ENCODE measurements around the gene AGAP3.
A peak's percentile ranks its signal among the peaks of the same experiment; 100 is the strongest.

Gene AGAP3

DNA sequence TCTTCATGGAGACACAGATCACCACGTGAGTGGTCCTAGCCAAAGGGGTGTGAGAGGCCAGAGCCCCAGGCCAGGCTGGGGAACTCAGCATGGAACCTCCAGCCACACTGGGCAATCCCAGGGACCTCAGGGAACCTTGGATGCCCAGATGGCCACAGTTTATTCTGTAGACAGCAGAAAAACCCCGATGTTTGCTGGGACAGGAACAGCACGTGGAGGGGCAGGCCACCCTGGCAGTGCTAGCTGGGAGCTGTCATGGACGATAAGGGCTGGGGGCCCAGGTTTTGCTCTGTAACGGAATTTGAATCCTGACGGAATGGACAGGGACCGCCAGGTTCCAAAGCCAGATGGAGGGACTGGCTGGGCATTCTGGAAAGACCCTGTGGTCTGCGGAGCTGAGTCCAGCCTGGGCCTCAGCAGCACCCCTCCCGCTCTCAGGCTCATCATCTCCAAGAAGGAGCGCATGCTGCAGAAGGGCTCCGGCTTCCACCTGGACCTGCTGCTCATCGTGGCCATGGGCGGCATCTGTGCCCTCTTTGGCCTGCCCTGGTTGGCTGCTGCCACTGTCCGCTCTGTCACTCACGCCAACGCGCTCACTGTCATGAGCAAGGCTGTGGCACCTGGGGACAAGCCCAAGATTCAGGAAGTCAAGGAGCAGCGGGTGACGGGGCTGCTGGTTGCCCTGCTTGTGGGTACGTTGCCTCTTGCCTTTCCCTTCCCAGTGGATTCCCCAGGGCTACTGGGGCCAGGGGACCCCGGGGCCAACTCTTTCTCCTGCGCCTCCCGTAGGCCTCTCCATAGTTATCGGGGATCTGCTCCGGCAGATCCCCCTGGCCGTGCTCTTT, 11.2 kb upstream of the AGAP3 start:
- no peak for DNase-seq (ENCODE audit: low spot score)

DNA sequence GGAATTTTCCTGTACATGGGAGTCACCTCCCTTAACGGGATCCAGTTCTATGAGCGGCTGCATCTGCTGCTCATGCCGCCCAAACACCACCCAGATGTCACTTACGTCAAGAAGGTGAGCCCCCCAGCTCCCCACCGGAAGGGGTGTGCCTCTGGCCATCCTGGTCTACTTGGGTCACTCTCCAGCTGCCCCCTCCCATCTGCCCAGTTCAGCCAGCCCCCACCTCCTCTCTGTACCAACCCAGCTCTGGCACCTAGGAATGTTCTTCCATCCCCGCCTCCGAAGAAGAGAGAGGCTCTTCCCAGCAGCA, 10.7 kb upstream of the AGAP3 start:
- DNase-seq (ENCODE audit: low spot score), result no peak

DNA sequence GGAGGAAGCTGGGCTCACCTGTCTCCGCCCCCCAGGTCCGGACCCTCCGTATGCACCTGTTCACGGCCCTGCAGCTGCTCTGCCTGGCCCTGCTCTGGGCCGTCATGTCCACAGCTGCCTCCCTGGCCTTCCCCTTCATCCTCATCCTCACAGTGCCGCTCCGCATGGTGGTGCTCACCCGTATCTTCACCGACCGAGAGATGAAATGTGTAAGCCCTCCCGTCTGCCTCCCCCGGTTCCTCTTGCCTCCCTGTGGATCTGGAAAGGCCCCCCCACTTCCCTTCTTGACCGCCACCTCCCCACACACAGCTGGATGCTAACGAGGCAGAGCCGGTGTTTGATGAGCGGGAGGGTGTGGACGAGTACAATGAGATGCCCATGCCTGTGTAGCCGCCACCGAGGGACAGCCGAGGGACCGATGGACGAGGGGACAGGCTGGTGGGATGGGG, 10.3 kb upstream of the AGAP3 start:
- DNase-seq (ENCODE audit: low spot score), result no peak

DNA sequence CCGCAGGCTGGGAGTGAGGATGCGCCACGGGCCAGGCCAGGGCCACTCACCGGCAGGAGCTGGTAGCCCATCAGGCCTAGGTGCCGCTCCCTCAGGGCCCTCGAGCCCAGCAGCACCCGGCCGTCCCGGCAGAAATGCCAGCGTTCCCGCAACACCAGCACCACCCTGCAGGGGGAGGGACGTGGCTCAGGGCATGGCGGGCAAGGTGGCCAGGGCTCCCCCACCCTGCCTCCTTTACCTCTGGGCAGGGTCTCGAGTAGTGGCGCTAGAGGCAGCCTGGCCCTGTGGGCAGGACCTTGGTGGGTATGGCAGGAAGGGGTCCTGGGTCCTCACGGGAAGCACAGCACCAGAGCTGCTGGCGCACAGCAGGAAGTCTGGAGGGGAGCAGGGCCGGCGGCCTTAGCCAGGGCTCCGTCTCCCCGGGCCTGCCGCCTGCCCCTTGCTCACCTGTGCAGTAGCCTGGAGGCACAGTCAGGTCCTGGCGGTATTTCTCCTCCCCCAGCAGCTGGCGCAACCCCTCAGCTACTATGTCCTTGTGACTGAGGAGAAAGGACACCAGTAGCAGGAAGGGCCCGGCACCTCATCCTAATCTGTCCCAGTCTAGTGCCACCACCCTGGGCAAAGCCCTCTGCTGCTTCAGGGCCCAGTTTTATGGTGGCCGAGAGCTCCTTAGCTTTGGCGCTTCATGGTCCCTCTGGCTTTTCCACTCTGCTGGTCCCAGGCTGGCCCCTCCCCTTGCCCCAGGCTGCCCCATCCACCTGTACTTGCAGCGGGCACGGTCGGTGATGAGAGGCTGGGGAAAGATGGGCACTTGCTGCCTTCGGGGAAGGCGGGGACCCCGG, 9.2 kb upstream of the AGAP3 start:
- DNase-seq (ENCODE audit: low spot score), result peak; percentile 46

DNA sequence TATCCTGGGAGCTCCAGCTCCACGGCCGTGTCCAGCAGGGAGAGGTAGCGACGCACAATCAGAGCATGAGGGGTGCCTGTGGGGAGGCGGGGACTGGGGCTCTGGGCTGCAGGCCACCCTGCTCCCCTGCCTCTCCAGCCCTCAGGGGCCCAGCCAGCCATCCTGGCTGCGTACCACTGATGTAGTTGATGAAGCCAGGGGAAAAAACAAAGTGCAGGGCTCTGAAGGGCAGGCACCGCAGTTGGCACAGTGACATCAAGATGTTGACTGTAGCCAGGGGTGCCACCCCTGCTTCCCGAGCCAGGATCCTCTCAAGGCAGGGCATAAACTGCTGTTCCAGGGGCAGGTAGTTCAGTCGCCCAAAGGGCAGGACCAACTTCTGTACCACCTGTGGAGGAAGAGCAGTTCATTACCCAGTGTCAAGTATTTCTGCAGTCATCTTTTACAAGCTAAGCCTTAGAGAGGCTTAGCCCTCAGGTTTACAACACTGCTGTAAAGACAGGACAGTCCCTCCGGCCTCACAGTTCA, 8.5 kb upstream of the AGAP3 start:
- DNase-seq (ENCODE audit: low spot score), result no peak

DNA sequence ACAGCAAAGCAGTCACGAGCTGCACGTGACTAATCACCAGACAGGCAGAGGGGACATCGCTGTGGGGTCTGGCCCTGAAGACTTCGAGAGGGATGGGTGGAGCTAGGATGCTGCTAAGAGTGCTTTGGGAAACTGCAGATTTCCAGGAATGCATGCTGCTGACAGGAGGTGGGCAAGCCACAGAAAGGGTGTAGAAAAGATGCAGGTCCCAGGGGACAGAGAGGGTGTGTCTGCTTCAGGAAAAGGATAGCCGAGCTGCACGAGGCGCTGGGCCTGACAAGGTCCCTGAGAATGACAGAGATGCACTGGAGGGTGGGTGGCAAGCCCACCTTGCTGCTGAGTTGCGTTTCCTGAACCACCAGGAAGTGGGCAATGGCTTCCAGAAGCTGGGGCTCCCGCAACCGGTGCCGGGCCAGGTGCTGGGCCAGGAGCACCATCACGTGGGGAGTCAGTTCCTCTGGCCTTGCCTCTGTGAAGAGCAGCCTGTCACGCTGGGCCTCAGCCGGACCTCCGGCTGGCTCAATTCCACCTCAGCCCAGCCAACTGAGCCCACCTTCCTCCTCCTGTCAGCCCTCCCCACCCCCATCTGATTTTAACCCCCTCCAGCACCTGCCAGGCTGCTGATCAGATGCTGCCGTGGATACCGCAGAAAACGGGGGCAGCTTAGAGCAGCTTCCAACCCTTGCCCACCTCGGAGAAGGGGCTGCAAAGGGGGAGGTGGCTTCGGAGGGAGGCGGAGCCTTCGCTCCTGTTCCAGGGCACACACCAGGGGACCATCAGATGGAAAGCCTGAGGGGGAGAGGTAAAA, 7.8 kb upstream of the AGAP3 start:
- peak; percentile 30 for DNase-seq (ENCODE audit: low spot score)

DNA sequence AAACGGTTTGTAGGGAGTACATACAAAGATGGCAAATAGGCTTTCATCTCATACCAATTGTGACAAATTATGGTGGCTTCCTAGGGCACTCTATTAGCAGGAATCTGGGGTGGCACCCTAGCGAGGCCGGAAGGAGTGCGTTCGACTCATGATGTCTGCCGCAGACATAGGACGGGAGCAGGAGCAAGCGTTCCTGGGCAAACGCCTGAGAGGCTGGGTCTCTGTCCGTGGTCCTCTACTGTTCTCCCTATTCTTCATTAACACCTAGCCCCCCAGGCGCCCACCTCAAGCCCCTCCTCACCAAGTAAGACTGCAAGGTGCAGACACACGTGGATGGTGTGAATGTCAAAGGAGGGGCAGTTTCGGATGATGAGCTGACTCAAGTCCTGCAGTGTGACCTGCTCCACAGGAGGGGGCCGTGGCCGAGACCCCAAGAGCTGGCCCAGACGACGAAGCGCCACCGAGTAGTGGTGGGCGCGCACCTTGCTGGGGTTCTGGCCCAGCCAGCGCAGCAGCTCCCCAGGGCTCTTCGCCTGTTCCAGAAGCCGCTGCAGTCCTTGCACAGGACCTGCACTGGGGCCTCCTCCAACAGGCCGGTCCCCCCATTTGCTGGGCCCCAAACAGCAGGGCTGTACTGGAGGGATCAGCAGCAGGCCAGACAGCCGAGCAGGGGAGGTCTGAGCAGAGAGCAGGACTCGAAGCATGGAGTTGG, 6.9 kb upstream of the AGAP3 start:
- DNase-seq (ENCODE audit: low spot score), result no peak

DNA sequence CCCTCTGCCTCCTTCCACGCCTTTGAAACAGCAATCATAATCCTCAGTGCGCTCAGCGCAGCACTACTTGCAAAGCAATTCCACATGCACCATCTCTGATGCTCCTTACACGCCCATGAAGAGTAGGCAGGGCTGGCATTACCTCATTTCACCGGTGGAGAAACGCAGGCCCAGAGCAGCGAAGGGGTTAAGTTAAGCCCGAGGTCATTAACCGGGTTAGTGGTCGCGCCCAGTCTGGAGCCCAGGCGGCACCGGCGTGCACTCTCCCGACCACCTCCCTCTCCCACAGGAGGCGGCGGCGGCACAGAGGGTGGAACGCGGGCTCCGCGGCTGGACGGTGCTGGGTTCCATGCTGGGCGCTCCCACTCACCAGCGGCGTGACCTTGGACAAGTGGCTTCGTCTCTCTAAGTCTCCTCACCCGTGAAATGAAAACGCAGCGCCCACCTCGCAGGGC, 6.2 kb upstream of the AGAP3 start:
- peak; percentile 15 for DNase-seq (ENCODE audit: low spot score)

DNA sequence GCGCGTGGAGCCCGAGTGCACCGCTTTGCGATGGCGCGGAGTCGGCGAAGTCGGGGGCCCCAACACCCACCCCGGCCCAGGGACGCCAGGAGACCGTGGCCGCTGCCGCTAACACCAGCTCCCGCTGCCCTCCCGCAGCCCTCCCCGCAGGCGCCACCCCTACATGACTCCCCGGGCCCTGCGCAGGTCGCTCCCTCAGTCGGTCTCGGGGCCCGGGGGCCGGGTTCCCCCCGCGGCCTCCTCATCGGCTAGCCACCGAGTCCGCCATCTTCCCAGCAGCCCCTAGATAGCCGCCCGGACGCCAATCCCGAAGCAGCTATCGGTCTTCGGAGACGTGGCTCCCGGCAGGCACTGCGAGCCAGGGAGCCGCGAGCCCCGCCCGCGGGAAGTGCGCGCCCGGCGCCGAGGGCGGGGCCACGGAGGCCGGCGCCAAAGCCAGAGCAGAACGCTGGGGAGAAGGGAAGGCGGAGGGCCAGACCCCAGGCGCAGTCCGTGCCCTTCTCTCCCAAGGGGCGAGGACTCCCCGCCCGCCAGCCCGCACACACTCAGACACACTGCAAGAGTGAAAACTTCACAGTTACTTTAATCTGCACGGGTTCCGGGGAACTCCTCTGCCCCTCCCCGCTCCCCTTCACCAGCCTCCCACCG, 5.6 kb upstream of the AGAP3 start, which contains the start of gene FASTK:
Gene FASTK (minus strand): TSS at position 288 of the 648 bp plus-strand sequence. CDS start 43 bp downstream, at position 245.
- peak; percentile 95 for DNase-seq (ENCODE audit: low spot score)

DNA sequence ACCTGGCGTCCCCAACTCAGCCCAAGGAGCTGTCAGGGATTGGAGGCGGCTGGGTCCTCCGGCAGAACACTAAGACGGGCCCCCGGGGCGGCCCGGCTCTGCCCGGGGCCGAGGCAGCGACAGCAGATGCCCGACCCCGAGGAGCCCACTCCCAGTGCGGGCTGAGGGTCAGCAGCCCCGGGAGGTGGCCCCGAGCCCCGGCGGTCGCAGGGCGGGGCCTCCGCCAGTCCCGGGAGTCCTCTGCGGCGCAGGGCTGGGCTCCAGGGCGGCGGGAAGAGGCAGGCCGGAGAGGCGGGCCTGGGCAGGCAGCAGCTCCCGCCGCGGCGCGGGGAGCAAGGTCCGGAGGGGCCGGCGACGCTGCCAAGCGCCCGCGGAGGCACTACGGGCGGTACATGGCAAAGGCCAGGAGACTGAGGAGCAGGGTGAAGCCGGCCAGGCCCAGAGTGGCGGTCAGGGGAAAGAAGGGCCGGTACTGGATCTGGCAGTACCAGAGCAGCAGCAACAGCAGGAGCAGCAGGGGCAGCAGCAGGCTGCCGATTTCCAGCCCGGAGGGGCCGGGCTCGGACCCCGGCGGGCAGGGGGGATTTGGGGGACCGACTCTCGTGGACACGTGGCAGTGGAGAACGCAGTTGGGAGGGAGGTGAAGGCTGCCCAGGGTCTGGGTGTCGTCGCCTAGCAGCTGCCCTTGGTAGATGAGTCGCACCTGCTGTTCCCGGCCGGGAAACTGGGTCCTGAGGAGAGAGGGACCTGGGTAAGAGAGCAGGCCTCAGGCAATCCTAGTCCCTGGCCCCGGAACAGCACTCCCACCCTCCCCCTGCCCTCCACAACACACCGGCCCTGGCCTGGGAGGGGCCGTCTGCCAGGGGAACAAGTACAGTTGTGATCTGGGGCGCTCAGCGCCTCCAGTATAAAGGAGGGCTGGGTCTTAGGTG, 4.8 kb upstream of the AGAP3 start:
- DNase-seq (ENCODE audit: low spot score), result no peak

DNA sequence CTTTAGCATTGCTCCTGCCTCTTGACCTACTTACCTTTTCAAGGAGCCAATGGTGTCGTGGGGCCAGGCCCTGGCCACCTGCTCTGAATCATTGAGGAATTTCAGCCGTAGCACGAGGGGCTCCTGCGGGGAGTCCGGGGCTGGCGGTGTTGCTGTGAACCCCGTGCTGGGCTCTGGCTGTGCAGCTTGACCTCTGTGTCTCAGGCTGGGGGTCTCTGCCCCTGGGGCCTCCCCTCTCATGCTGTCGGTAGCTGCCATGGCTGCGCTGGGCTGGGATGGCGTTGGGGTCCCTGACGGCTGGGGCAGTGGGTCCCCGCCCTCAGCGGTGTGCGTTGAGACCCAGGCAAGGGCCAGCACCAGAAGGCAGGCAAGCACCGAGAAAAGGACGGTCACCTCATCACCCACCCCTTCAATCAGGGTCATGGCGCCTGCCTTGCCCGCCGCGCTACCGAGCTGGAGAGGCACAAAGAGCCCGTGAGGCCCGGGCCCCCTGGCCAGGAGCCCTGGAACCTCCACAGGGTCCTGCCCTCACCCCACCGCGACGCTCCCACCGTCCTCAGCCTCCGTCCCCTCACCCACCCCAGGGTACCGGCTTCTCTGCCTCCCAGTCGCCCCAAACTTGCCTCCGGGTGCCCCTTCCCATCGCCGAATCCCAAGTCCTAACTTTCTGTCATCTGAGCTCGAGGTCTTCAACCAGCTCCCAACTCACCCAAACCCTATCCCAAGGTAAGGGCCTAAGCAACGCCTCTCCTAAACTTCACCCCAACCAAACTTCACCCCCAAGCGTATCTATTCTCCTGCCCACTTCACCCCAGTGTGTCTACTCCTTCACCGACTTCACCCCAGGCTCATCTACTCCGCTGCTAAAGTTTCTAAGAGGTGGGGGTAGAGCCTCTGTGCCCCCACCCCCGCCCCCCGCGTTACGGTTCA, 3.9 kb upstream of the AGAP3 start:
- DNase-seq (ENCODE audit: low spot score), result no peak

DNA sequence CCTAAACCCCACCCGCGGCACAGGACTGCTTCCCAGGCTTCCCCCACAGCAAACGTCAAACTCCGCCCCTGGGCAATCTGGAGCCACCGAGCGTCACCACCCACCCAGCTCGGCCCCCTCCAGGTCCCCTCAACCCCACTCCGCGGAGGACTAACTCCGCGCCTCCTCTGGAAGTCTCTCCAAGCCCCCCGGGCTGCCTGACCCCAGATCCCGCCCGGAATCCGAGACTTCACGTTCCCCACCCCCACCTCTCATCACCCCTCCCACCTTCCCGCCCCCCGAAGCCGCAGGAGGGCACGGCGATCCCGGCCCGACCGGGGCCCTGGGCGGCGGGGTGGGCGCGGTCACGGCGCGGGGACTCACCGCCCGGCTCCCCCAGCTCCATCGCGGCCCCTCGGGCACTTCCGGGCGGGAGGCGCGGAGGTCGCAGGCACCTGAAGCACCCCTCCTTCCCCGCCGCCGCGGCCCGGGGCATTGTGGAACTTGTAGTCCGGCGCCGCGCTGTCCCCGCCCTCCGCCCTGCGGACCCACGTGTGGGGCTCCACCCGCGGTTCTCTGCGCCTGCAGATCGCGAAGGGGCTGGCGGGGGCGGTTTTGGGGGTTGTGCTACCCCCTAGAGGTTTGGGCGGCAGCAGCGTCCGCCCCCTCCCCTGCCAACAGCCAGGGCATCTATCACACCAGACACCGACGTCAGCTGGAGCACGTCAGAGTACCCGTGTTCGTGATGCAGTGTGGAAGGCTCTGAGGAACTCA, 3.0 kb upstream of the AGAP3 start, which contains the start of gene TMUB1:
Gene TMUB1 (minus strand): TSS at position 423 of the 753 bp plus-strand sequence. CDS start 930 bp downstream, outside the sequence.
- peak; percentile 54 for DNase-seq (ENCODE audit: low spot score)

DNA sequence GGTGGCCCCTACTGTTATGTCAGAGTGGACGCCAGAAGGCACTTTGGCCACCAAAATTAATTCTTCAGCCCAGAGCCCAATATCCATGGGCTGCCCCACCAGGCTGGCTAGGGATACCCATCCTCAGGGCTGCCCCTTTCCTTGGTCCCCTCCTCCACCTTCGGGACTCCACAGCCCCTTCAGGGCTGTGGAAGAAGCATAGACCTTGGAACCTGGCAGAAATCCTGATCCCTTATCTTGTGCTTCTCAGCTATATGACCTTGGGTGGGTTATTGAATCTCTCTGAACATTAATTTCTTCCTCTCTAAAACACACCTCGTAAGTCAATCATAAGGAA, 2.5 kb upstream of the AGAP3 start:
- no peak for DNase-seq (ENCODE audit: low spot score)

DNA sequence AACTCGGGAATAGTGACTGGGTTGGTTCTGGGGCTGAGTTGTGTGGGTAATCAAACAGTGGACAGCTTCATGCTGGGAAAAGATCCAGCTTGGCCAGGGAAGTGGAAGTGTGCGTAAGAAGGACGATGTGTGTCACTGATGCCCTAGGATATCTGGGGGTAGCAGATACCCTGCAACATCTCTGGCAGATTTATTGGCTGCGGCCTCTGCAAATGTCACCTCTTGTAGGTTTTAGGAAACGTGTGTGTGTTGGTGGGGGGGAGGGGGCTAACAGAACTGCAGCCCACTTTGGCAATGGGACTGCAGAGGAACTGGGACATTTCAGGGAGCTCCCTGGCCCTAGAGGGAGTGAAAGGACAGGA, 965 bp upstream of the AGAP3 start:
- DNase-seq (ENCODE audit: low spot score), result no peak

DNA sequence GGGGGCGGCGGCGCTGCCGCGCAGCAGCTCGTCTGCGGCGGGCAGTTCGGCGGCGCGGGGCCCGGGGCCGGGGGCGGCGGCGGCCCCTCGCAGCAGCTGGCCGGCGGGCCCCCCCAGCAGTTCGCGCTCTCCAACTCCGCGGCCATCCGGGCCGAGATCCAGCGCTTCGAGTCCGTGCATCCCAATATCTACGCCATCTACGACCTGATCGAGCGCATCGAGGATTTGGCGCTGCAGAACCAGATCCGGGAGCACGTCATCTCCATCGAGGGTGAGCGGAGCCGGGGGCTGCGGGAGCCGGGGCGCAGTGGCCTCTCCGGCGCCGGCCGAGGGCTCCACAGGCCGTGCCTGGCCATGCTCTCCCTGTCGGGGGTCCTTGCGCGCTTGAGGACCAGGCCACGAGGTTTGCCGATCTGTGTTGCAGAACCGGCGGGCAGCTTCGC, 548 bp downstream of the AGAP3 start:
- no peak for DNase-seq (ENCODE audit: low spot score)

DNA sequence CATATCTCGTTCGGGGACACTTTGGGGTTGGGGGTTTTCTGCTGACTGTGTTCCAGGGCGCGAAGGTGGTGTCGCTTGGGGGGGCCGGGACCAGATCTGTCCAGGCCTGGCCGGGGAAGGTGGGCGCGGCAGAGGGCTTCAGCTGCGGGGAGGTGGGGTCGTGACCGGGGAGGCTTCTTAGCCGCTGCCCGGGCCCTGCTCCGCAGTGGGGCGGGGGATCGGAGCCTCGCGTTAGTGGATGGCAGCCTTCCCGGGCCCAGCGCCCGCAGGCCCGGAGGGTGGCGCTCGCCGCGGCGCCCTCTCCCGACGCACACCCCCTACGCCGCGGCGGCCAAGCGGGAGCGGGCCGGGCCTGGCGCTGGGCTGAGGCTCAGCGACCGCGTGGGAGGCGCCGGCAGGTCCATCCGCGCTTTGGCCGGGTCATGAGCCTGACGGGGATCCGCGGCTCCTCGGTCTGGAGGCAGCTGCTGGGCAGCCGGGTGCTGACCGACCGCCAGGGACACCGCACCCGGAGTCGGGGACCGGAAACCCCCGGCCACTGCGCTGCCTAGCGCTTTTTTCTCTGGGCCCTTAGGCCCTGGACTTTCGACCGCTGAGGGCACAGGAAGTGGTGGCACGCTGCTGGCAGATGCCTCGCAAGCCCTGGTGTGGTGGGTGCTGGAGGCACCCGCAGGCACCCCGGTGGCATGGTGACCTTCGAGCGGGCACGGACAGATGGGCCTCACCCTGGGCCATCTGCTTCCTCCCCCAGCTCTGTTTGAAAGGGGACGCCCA, 1.2 kb downstream of the AGAP3 start:
- peak; percentile 71 for DNase-seq (ENCODE audit: low spot score)
